SK-MEL-5 (cell line): ENCODE data around the gene CAMK2D. TPM values are rescaled to one million over a fixed set of nuclear protein-coding genes. Genes with fewer than 3 reads are reported as not detected.
A peak's percentile ranks its signal among the peaks of the same experiment; 100 is the strongest.

ENCODE experiments used
- DNase-seq: peaks from one replicate; pipeline ENCODE4 v3.0.0-alpha.2; 2016; ENCODE audit warnings: low read depth, low spot score
- in situ Hi-C: cut with HindIII; loops from 2 replicates; pipeline ENCODE4 v1.10.0; 2016; ENCODE audit warnings: low sequenced_read_pairs, high pct_unique_total_duplicates, low pct_unique_long_range_greater_than_20kb
- total RNA-seq: library from RNA; depleted of rRNA; stranded (reverse); fragments of >200 nt; shearing (Covaris generic); gene quantifications from 2 replicates; pipeline ENCODE4 v1.2.3, GENCODE V29; 2014

Gene CAMK2D
- total RNA-seq, 1 experiment from 2014 or later, result 19.3 TPM

DNA sequence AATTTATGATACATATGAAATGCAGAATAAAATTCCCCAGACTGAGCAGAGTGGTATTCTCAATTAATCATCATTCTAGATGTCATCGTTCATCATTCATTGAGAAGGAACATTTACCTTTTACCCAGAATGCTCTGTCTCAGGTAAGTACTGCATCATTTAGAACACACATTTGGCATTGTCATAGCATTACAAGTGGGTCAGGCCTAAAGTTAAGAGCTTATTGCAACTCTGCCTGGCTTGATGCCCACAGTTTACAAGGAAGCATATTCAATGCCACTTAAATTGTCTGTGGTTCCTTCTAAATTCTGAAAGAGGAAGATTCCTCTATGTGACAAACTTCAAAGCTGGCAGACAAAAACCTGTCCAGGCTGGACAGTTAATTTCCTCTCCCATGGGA is 87.3 kb downstream of the CAMK2D start:
- no peak for DNase-seq
- in situ Hi-C loops, result no loop called here

- in situ Hi-C loops, result no loop called here
- DNase-seq, result peak; percentile 47
These were observed 88.1 kb downstream of the CAMK2D start for GRCh38 chr4:113673450-113673849.

DNA sequence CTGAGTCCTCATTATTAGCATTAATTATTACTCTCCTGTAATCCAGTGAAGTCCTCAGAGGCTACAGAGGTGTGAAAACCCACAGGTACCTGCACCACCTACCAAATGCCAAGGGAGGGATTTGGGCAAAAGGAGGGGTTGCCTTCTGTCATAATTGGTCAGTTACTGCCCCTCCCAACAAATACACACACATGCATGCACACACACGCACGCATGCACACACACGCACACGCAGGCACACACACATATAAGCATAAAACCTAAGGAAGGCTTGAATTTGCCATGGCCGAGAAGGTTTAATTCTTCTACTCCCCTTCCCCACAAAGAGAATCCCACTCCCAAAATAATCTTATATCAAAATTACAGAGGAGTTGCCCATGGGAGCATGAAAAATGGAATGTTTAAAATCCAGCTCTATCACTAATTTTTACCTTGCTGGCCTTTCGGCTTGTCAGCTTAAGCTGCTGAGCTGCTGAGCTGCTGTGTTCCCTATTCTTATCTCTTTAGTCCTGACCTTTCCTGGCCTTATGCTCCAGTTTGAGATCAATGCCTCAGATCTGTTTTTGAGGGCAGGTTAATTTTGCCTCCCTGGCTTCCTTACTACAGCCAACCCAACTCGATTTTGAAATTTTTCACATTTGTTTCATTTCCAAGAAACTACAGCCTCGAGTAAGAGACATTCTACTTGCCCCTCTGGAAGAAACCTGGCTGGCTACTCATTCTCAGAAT is 95.0 kb downstream of the CAMK2D start:
- in situ Hi-C loops, result no loop called here
- no peak for DNase-seq

- in situ Hi-C loops, result no loop called here
- no peak for DNase-seq
These were observed 96.5 kb downstream of the CAMK2D start for GRCh38 chr4:113665036-113665435.

DNA sequence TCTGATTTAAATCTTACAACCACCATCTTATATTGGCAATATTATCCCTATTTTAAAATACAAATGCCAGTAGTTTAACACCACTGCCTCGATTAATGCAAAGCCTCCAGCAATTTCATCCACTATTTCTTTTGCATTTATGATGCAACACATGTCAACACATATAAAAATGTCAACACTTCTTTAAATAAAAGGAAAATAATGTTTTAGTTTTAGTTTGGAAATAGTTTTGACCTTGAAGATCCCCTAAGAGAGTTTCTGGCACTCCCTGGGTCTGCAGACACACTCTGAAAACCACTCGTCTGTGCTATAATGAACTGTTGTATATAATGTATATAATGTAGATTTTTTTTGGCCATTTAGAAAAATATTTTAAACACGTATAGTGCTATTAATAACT is 99.0 kb downstream of the CAMK2D start:
- in situ Hi-C loops, result no loop called here
- no peak for DNase-seq

GRCh38 chr4:113659127-113659526 is 102.4 kb downstream of the CAMK2D start:
- in situ Hi-C loops, result no loop called here
- DNase-seq, result no peak

- DNase-seq, result no peak
- in situ Hi-C loops, result no loop called here
These were observed 103.8 kb downstream of the CAMK2D start for GRCh38 chr4:113657586-113658233.

- DNase-seq, result no peak
- in situ Hi-C loops, result no loop called here
These were observed 107.7 kb downstream of the CAMK2D start for GRCh38 chr4:113653871-113654270.

DNA sequence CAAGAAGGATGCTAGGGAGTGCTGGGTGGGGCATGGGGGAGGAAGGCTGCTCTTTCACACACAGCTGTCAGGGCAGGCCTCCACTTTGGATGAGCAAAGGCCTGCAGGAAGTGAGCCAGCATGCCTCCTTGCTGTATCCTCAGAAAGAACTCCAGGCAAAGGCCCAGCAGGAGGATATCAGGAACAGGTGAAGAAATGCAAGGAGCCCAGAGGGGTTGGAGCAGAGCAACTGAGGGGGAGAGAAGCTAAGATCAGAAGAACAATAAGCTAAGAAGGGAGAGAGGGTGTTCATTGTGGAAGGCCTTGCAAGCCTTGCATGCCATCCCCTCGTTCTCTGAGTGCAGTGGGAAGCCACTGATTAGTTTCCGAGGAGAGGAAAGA is 115.1 kb downstream of the CAMK2D start:
- in situ Hi-C loops, result no loop called here
- no peak for DNase-seq

DNA sequence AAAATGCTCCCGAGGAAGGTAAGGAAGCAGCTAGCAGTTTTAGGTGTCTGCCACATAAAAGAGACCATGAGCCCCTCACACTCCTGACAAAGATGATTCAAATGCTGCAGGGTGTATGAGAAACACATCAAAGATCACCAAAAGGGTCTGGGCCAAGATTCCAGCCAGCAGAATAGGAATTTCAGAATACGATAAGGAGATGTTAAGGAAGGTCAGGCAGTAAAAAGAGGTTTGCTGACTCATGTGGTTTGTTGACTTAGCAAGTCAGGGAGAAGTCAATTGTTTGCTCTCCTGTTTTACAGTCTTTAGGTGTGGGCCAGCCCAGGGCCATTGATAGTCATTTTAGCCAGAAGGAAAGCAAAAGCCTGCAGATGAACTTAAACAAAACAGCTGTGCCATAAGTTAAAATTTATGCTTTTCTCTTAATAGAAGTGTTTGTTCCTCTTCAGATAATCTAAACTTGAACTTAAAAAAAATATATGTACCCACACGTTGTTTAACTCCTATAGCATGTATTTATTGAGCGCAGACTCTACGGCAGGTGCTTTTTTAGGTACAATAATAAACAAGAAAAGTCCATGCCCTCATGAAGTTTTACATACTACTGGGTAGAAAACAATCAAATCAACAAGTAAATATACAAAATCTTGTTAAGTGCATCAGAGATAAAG is 115.6 kb downstream of the CAMK2D start:
- DNase-seq, result no peak
- in situ Hi-C loops, result no loop called here

- no peak for DNase-seq
- in situ Hi-C loops, result no loop called here
These were observed 116.2 kb downstream of the CAMK2D start for GRCh38 chr4:113645288-113645687.

DNA sequence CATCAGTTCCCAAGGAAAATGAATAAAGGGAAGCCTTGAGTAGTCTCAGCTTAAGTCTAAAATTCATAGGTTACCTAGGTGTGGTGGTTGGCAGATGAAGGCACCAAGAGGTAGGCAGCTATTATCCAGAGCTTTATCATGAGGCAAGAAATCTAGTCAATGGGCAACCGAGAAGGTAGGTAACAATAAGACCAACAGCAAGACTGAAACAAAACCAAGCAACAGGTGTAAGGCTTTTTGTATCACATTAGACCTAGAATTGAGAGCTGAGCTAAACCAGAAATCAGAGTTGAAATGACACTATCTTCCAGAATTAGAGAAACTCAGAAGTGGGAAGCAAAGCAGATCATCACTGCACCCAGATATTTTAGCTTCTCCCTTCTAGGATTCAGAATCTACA is 117.1 kb downstream of the CAMK2D start:
- in situ Hi-C loops, result no loop called here
- DNase-seq, result no peak

DNA sequence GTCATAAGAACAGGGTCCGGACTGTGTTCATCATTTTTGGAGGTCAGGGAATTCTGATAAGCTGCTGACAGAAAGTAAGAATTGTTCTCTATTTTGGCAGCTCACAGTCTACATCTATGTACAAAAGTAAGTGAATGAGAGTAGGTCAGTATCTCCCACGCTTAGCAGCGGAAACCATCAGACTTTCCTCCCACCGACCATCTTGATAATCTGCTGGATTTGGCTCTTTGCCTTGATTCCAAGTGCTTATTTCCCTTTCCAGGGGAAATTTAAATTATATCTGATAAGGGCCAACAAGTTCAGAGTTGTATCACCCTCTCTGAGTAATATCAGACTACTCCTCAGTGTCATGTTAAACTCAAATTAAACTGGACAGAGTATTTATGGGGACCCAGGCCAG is 118.0 kb downstream of the CAMK2D start:
- DNase-seq, result no peak
- in situ Hi-C loops, result no loop called here

- DNase-seq, result no peak
These were observed 120.5 kb downstream of the CAMK2D start for GRCh38 chr4:113641025-113641431.

GRCh38 chr4:113639326-113639725 is 122.2 kb downstream of the CAMK2D start:
- in situ Hi-C loops, result no loop called here
- no peak for DNase-seq

More at GRCh38 chr4:113641025-113641431, 120.5 kb downstream of the CAMK2D start:
- in situ Hi-C loops, result no loop called here

GRCh38 chr4:113638562-113638832 is 123.0 kb downstream of the CAMK2D start:
- no peak for DNase-seq
- in situ Hi-C loops, result no loop called here

- in situ Hi-C loops, result no loop called here
- DNase-seq, result no peak
These were observed 123.5 kb downstream of the CAMK2D start for GRCh38 chr4:113637823-113638561.

DNA sequence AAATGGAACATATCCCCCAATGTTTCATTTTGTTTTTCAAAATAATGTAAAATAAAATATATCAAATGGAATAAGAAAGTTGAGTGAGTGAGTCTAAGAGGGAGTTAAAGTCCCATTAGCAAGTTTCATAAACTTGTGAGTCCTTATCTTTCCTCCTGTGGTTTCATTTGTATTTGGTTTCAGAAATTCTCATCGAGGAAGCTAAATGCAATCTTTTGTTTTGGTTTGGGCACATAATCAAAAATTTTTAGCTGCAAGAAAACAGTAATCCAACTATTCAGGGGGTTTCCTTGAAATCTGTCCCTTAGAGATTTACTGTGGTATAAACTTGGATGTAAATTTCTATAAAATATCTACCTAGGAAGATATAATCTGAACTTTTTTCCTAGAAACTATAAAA is 124.2 kb downstream of the CAMK2D start:
- peak; percentile 54 for DNase-seq
- in situ Hi-C loops, result no loop called here
